Activated T-helper 2 cell treated with anti-CD3 and anti-CD28 coated beads, Interferon-gamma antibody, Interleukin-2, Interleukin-4, amounts not matched to agents 10 μg/mL and 5 μg/mL and 100 μg/mL, durations not matched to agents 14 hours and 24 hours and 36 hours (primary cell): ENCODE results near the gene SRGAP2B. TPM values are rescaled to one million over a fixed set of nuclear protein-coding genes. Genes with fewer than 3 reads are reported as not detected.
"Not testable (repeated sequence)": the region's sequence is repeated elsewhere in the genome, so short reads cannot be mapped to it uniquely, and the experiment has no call there.

Experiments
- DNase-seq: peaks from one replicate; pipeline ENCODE4 v3.0.0; 2021; ENCODE audit warnings: low spot score
- H3K27ac Mint-ChIP-seq: one replicate; pipeline ENCODE4 v1.8.0; 2021; ENCODE audit warnings: mixed read lengths
- H3K27me3 Mint-ChIP-seq: one replicate; pipeline ENCODE4 v1.8.0; 2021; ENCODE audit warnings: low read depth, mixed read lengths
- H3K36me3 Mint-ChIP-seq: one replicate; pipeline ENCODE4 v1.8.0; 2021; ENCODE audit warnings: low read depth, mixed read lengths
- H3K4me1 Mint-ChIP-seq: one replicate; pipeline ENCODE4 v1.8.0; 2021; ENCODE audit warnings: low read depth, mixed read lengths
- H3K4me3 Mint-ChIP-seq: one replicate; pipeline ENCODE4 v1.8.0; 2021; ENCODE audit warnings: low read depth, mild to moderate bottlenecking, moderate library complexity, mixed read lengths
- H3K9me3 Mint-ChIP-seq: one replicate; pipeline ENCODE4 v1.8.0; 2021; ENCODE audit warnings: mixed read lengths
- intact Hi-C: fragments of 100-400 bp; cut with micrococcal nuclease; formaldehyde crosslinking; loops from one replicate; pipeline ENCODE4 v1.15.1; 2023
- total RNA-seq: library from RNA; stranded (reverse); gene quantifications from 2 replicates; pipeline ENCODE4 v1.2.3, GENCODE V29; 2022

Gene SRGAP2B
- total RNA-seq, 1 donor from 2014 or later: 43.5 TPM

DNA sequence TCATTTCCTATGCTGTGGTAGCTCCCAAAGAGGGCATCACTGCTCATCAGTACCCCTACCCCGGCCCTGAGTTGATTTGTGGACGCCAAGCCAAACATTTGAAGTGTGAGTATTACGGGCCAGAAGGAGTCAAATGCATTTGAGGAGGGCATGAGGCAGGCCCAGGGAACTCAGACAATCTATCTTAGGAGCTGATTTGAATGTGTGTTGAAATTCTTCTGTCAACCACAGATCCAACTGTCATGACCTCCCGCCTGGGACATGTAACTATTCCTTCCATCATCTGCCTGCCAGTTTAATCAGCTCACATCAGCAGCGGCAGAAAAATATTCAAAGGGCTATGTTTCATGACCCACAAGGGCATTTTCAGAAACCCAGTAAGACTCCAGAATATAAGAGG, 162.1 kb downstream of the SRGAP2B start:
- intact Hi-C loops, H3K4me1 Mint-ChIP-seq, H3K27me3 Mint-ChIP-seq, H3K9me3 Mint-ChIP-seq, H3K36me3 Mint-ChIP-seq, H3K27ac Mint-ChIP-seq, DNase-seq, H3K4me3 Mint-ChIP-seq: not testable (repeated sequence)

DNA sequence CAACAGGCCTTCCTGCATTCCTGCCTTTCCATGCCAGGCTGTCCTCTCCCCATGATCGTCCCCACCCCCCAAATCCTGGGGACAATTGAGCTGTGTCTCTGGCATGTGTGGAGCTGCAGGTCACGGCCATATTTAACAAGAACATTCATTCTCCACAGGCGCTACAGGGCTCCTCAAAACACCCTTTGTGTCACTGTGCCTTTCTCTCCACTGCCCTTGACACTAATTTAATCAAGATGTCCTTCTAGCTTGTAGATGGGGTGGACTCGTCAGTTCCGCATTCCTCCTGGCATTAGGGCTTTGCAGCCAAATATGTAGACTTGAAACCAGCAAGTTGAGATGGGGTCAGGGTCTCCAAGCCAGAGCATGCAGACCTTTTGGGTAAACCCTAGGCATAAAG, 163.0 kb downstream of the SRGAP2B start:
- DNase-seq, H3K27ac Mint-ChIP-seq, H3K27me3 Mint-ChIP-seq, H3K36me3 Mint-ChIP-seq, H3K4me1 Mint-ChIP-seq, H3K9me3 Mint-ChIP-seq, intact Hi-C loops, H3K4me3 Mint-ChIP-seq: not testable (repeated sequence)

DNA sequence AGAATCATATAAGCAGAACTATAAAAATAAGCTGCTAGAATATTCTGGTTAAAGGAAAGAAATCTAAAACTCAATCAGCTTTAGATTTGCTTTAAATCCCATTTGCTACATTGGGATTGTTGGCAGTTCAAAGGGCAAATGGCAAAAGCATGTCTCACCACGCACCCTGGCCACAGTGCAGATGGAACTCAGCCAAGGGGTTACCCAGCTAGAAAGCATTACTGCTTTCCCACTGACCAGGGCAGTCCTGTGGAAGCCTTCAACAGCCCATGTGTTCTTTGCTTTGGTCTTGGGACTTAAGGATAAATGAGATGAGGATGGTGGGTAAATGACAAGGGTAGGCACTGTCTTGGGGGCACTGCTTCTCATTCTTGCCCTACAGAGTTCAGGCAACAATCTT, 163.6 kb downstream of the SRGAP2B start:
- not testable (repeated sequence) for H3K4me1 Mint-ChIP-seq

DNA sequence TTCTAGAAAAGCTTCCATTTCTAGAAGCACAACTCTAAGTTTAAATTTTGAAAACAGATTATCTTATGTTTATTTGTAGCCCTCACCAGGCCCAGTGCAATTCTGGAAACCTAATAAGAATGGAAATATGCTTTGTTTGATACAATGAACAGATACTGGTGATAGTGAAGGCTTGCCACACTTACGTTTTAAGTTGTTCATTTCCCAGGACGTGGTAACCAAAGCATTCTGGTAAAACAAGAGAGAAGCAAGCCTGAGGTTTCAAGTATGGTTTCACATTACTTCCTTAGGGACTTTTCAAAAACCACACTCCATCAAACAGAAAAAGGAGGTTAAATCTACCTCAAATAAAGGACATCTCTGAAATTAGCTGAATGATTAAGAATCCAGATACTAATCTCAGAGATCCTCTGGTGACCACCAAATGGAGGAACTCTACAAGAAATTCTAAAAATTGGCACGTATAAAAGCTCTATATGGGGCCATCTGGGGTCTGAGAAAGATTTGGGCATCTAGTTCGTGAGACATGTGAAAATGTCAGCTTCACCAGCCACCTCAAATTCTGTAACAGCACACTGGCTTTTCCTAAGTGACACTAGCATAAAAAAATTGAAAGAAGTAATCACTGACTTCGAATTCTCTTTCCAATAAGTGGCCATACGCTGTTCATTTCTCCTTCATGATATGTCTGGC, 164.9 kb downstream of the SRGAP2B start:
- H3K4me3 Mint-ChIP-seq, DNase-seq, H3K9me3 Mint-ChIP-seq, H3K36me3 Mint-ChIP-seq, intact Hi-C loops, H3K27me3 Mint-ChIP-seq, H3K4me1 Mint-ChIP-seq: not testable (repeated sequence)
- H3K27ac Mint-ChIP-seq: peak overlapping the region; percentile 65

More for the DNA sequence above, 163.6 kb downstream of the SRGAP2B start:
- H3K9me3 Mint-ChIP-seq, H3K4me3 Mint-ChIP-seq, H3K27me3 Mint-ChIP-seq, intact Hi-C loops, H3K36me3 Mint-ChIP-seq, DNase-seq, H3K27ac Mint-ChIP-seq: not testable (repeated sequence)

DNA sequence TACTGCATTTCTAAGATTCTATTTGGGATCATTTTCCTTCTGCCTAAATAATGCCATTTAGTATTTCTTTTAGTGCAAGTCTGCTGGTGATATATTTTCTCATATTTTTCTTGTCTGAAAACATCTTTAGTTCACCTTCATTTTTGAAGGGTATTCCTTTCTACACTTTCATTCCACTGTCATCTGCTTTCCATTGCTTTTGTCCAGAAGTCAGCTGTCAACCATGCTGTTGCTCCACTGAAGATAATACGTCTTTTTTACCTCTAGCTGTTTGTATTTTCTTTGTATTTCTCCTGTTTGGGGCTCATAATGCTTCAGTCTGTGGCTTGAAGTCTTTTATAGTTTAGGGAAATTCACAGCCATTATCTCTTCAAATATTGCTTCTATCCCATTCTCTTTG, 167.8 kb downstream of the SRGAP2B start:
- H3K27me3 Mint-ChIP-seq, H3K9me3 Mint-ChIP-seq, H3K36me3 Mint-ChIP-seq, DNase-seq, H3K4me3 Mint-ChIP-seq, intact Hi-C loops, H3K27ac Mint-ChIP-seq, H3K4me1 Mint-ChIP-seq: not testable (repeated sequence)

DNA sequence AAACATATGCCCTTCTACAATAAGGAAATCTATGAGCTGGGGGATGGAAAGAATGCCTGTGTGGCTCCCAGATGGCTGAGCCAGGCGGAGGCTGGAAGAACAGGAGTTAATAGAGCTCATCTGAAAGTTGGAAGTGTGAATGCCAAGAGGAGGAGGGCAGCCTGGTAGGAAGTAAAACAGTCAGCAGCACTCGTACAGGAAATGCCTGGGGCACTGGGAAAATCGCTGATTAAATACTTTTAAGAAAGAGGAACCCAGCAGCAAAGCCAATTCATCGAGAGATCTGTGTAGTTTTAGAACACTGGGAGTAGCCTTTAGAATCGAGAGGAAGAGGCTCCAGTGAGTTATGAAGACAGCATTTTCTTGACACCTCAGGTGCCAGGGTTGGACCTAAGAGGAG, 171.5 kb downstream of the SRGAP2B start:
- H3K27ac Mint-ChIP-seq, H3K4me1 Mint-ChIP-seq, intact Hi-C loops, DNase-seq, H3K4me3 Mint-ChIP-seq, H3K9me3 Mint-ChIP-seq, H3K36me3 Mint-ChIP-seq, H3K27me3 Mint-ChIP-seq: not testable (repeated sequence)

DNA sequence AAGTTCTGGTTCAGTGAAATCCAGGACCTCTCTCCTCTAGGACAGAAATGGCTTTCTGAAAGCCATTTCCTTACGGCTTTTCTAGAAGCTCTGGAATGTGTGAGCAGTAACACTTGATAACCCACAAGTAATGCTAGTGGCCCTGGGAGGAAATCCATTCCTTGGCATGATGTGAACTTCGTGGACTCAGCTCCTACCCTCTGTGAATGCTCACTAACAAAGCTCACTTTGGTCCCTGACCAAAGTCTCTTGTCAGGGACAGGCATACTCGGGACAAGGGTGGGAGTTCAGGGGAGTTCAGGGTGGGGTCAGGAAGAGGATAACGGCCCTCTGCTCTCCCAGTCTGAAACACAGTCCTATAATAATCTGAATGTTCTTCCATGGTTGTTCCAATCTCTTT, 172.3 kb downstream of the SRGAP2B start:
- intact Hi-C loops, DNase-seq, H3K4me3 Mint-ChIP-seq, H3K9me3 Mint-ChIP-seq, H3K27ac Mint-ChIP-seq, H3K4me1 Mint-ChIP-seq, H3K36me3 Mint-ChIP-seq, H3K27me3 Mint-ChIP-seq: not testable (repeated sequence)

DNA sequence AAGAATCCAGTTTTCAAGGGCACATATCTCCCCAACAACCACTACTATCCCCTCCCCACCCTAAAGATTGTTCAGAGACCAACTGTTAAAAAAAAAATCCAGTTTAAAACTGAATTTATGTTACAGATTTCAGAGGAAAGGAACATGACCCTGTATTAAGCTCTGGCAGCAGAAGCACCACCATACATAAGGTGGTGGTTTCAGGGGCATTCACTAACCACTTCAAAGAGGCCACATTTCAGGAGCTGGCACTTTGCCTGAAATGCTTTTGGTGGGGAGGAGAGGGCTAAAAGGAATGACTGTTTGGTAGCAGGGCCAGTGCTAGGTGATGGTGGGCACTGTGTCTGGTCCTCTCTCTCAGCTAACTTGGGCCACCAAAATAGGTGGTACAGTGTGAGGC, 176.0 kb downstream of the SRGAP2B start:
- H3K36me3 Mint-ChIP-seq, DNase-seq, H3K4me3 Mint-ChIP-seq, H3K27me3 Mint-ChIP-seq, H3K9me3 Mint-ChIP-seq, intact Hi-C loops, H3K27ac Mint-ChIP-seq, H3K4me1 Mint-ChIP-seq: not testable (repeated sequence)

DNA sequence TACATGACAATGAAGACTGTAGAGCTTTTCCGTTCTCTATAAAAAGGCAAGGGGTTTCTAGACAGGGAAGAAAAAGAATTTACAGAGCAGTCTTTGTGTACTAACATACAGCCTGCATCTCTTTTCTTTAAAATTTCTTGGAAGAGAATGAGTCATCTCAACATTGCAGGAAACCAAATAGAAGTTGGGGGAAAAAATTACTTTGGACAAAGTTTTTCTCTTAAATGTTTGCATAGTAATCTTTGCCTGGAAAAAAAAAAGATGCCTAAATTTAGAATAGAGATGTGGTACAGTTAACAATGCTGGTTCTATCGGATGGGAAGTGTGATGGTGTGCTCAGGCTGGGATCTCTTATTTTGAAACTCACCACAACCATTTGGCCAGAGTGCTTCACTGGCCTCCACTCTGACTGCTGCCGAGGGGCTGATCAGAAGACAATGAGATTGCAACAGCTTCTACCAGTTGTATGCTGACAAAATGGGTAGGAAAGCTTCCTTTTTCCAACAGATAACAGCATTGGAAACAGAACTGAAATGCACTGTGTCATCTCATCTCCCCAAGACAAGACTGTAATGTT, 177.0 kb downstream of the SRGAP2B start:
- intact Hi-C loops, H3K4me1 Mint-ChIP-seq, H3K27me3 Mint-ChIP-seq, H3K4me3 Mint-ChIP-seq, DNase-seq, H3K9me3 Mint-ChIP-seq, H3K36me3 Mint-ChIP-seq: not testable (repeated sequence)
- peak overlapping the region; percentile 81 for H3K27ac Mint-ChIP-seq

DNA sequence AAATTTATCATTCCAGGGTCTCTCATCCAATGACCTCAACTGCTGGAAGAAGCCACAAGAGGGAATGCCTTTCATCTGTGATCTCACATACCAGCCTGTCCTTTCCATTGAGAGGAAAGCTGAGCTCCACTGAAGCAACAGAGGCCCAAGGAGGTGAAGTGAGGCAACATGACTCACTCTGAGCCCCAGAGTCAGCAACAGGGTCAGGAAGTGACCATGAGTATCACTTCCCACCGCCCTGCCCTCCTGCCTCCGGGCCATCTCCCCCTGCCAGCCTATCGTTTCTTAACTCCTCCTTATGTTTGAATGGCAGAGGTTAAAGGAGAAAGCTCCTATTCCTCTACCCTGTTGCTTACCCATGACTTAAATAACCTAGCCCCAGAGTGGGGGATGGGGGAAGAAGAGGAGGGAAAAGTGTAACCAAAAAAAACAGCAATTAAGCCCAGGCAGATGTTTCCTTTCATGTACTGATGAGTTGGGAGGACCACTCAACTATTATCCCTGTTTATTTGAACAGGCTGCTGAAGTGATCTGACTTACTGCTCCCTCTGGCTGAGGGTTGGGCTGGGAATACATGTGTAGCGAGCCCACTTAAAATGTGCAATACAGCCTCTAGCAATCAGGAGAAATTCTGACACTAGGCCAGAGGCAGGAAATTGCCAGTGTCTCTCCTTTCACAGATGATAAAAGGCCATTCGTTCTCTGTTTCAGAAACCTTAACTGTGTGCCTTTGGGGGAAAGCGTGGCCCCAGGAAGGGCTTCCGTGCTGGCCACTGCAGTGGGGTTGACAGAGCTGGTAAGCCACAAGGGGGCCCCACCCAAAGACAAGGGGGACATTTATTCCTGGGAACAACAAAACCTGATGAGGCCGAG, 177.7 kb downstream of the SRGAP2B start:
- H3K36me3 Mint-ChIP-seq, H3K27me3 Mint-ChIP-seq, H3K9me3 Mint-ChIP-seq, intact Hi-C loops, DNase-seq, H3K4me1 Mint-ChIP-seq: not testable (repeated sequence)
- peak overlapping the region; percentile 5 for H3K4me3 Mint-ChIP-seq
- peak overlapping the region; percentile 68 for H3K27ac Mint-ChIP-seq

DNA sequence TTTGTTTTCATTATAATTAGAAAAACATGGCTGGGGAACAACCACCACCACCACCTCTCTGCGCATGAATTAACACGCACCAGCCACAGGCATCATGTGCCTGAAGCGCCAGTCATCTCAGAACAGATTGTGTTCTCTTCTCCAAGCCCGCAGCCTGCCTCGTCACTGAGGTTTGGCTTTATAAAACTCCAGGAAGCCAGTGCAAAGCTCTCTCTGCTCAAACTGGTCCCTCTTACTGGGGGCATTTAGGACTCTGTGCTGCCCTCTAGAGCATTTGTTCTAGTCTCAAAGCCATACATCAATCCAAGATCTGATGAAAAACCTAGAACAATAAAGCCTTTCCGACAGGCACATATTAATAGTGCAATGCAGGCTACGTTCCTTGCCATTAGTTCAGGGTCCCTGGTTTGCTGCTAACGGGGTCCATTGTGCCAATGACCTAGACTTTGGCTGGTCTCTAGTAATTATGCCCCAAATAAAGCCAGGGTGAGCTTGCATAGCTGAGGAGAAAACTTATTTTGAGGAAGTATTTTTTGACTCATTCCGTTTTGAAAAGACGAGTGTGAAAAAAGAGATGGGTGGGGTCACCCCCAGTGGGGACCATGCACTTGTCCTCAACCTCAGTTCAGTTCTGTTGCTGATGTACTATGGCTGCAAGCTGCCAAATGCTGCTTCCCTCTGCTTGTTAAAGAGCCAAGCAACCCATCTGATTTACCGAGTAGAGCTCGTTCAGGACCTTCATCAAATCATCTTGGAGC, 181.0 kb downstream of the SRGAP2B start:
- H3K27me3 Mint-ChIP-seq, H3K36me3 Mint-ChIP-seq, H3K4me1 Mint-ChIP-seq, intact Hi-C loops, H3K4me3 Mint-ChIP-seq, H3K9me3 Mint-ChIP-seq, H3K27ac Mint-ChIP-seq: not testable (repeated sequence)
- peak; percentile 8 for DNase-seq

DNA sequence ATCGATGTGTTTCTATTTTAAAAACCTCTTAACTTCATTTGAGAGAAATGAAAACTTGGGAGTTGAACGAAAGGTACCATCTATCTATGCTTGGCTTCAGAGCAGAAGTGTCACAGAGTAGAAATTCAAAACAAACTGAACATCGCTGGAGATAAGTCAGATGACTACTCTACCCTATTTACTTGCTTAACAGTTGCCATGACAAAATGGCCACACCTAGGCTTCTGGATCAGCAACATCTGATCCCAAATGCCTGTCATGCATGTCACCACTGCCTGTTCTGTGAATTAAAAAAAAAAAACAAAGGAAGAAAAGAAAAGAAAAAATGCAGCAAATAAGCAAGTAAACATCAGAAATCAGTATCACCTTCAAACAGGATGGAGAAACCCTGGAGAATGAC, 181.7 kb downstream of the SRGAP2B start:
- DNase-seq, intact Hi-C loops, H3K9me3 Mint-ChIP-seq, H3K4me3 Mint-ChIP-seq, H3K4me1 Mint-ChIP-seq, H3K27me3 Mint-ChIP-seq, H3K27ac Mint-ChIP-seq, H3K36me3 Mint-ChIP-seq: not testable (repeated sequence)

DNA sequence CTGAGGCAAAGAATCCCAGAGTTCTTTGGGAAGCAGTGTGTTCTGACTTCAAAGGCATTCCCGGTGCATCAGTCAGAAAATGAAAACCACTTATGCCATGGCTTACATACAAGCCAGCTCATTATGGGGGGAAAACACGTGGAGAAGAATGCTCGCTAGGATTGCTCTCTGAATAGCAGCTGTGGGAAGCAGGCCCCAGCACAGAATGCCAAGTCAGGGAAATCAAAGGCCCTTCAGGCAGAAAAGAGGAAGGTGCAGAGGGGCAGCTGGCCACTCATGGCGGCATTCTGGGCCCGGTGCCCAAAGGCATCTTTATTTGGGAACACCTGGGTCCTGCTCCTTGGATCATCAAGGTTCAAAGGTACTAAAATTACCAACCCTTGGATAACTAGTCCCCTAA, 184.4 kb downstream of the SRGAP2B start:
- H3K4me1 Mint-ChIP-seq, intact Hi-C loops, H3K27ac Mint-ChIP-seq, H3K4me3 Mint-ChIP-seq, H3K9me3 Mint-ChIP-seq, H3K27me3 Mint-ChIP-seq, DNase-seq, H3K36me3 Mint-ChIP-seq: not testable (repeated sequence)
